Mesenchymal stem cell (in vitro differentiated cells and primary cell): ENCODE results near the gene TCF12.
"Not testable (repeated sequence)": the region's sequence is repeated elsewhere in the genome, so short reads cannot be mapped to it uniquely, and the experiment has no call there.

ENCODE experiments used
- DNase-seq: peaks from one replicate; pipeline ENCODE4 v3.0.0-alpha.2; 2013
- H2AFZ ChIP-seq: one replicate; pipeline ENCODE4 v1.6.1; 2013; ENCODE audit warnings: low read depth, mild to moderate bottlenecking, control low read depth, inconsistent platforms, low read length, moderate library complexity
- H2AK5ac ChIP-seq: 2 replicates; pipeline ENCODE4 v1.6.1; 2013; ENCODE audit warnings: low read length, moderate library complexity, mild to moderate bottlenecking, inconsistent platforms; ENCODE audit not compliant: severe bottlenecking
- H2BK120ac ChIP-seq: one replicate; pipeline ENCODE4 v1.6.1; 2013; ENCODE audit warnings: low read depth, mild to moderate bottlenecking, inconsistent platforms, low read length, moderate library complexity
- H2BK12ac ChIP-seq, 2 experiments: one replicate each; pipeline ENCODE4 v1.6.1; 2013; ENCODE audit warnings: inconsistent platforms in 2 of 2, low read length in 2 of 2, mild to moderate bottlenecking in 2 of 2, moderate library complexity in 2 of 2, control low read depth in 1 of 2
- H2BK15ac ChIP-seq: one replicate; pipeline ENCODE4 v1.6.1; 2013; ENCODE audit warnings: mild to moderate bottlenecking, low read depth, inconsistent platforms; ENCODE audit not compliant: poor library complexity, severe bottlenecking
- H2BK5ac ChIP-seq: 2 replicates; pipeline ENCODE4 v1.6.1; 2013; ENCODE audit warnings: low read depth, mild to moderate bottlenecking, low read length, control low read depth, inconsistent platforms; ENCODE audit not compliant: poor library complexity, severe bottlenecking
- H3K14ac ChIP-seq, 2 experiments: one replicate each; pipeline ENCODE4 v1.6.1; 2013; ENCODE audit warnings: inconsistent platforms in 2 of 2, low read length in 2 of 2, control low read depth in 1 of 2, mild to moderate bottlenecking in 1 of 2, moderate library complexity in 1 of 2
- H3K18ac ChIP-seq, 2 experiments: one replicate each; pipeline ENCODE4 v1.6.1; 2013; ENCODE audit warnings: inconsistent platforms in 2 of 2, low read length in 2 of 2, control low read depth in 1 of 2, low read depth in 1 of 2, mild to moderate bottlenecking in 1 of 2
- H3K23ac ChIP-seq, 2 experiments: one replicate each; pipeline ENCODE4 v1.6.1; 2013; ENCODE audit warnings: inconsistent platforms in 2 of 2, low read length in 2 of 2, mild to moderate bottlenecking in 2 of 2, moderate library complexity in 2 of 2, control low read depth in 1 of 2
- H3K27ac ChIP-seq: 2 replicates; pipeline ENCODE4 v1.5.1; 2013; ENCODE audit warnings: mild to moderate bottlenecking, moderate library complexity, low read length, control low read depth, inconsistent platforms; ENCODE audit not compliant: poor library complexity, severe bottlenecking
- H3K27me3 ChIP-seq, 2 experiments: 2 replicates each; pipeline versions ENCODE4 v1.6.1 to v1.7.0; 2013; ENCODE audit warnings: low read length in 2 of 2, mild to moderate bottlenecking in 2 of 2, moderate library complexity in 2 of 2, control low read depth in 1 of 2, inconsistent platforms in 1 of 2; ENCODE audit not compliant: control insufficient read depth in 1 of 2, insufficient read depth in 1 of 2
- H3K36me3 ChIP-seq, 2 experiments: 2 replicates each; pipeline versions ENCODE4 v1.6.1 to v1.7.0; 2013; ENCODE audit warnings: low read length in 2 of 2, control low read depth in 1 of 2, inconsistent platforms in 1 of 2, low read depth in 1 of 2, mild to moderate bottlenecking in 1 of 2; ENCODE audit not compliant: insufficient read depth in 2 of 2, control insufficient read depth in 1 of 2
- H3K4ac ChIP-seq, 2 experiments: one replicate each; pipeline ENCODE4 v1.6.1; 2013; ENCODE audit warnings: inconsistent platforms in 2 of 2, low read length in 2 of 2, mild to moderate bottlenecking in 2 of 2, moderate library complexity in 2 of 2, control low read depth in 1 of 2, low read depth in 1 of 2
- H3K4me1 ChIP-seq: 2 replicates; pipeline ENCODE4 v1.6.1; 2013; ENCODE audit warnings: low read depth, low read length, control low read depth; ENCODE audit not compliant: control insufficient read depth, insufficient read depth
- H3K4me2 ChIP-seq: 2 replicates; pipeline ENCODE4 v1.6.1; 2013; ENCODE audit warnings: low read length, mild to moderate bottlenecking, inconsistent platforms; ENCODE audit not compliant: poor library complexity, severe bottlenecking
- H3K4me3 ChIP-seq, 2 experiments: 2 replicates each; pipeline versions ENCODE4 v1.5.1 to v1.7.0; 2013; ENCODE audit warnings: low read length in 2 of 2, mild to moderate bottlenecking in 2 of 2, control low read depth in 1 of 2, low read depth in 1 of 2; ENCODE audit not compliant: insufficient read depth in 1 of 2
- H3K79me1 ChIP-seq: replicated peaks from 2 replicates; pipeline ENCODE4 v1.6.1; 2013; ENCODE audit warnings: mild to moderate bottlenecking, control low read depth, low read length, inconsistent platforms; ENCODE audit not compliant: poor library complexity, severe bottlenecking
- H3K9ac ChIP-seq: 2 replicates; pipeline ENCODE4 v1.7.0; 2013; ENCODE audit warnings: mild to moderate bottlenecking, low read length, moderate library complexity
- H3K9me3 ChIP-seq: 2 replicates; pipeline ENCODE4 v1.7.0; 2013; ENCODE audit warnings: mild to moderate bottlenecking, low read length; ENCODE audit not compliant: control insufficient read depth
- H4K8ac ChIP-seq: one replicate; pipeline ENCODE4 v1.6.1; 2013; ENCODE audit warnings: inconsistent platforms, mild to moderate bottlenecking, low read length, moderate library complexity
- H4K91ac ChIP-seq: one replicate; pipeline ENCODE4 v1.6.1; 2013; ENCODE audit warnings: mild to moderate bottlenecking, low read length, inconsistent platforms
- WGBS: methylation state at CpG from one replicate; pipeline ENCODE4 v1.1.7; 2013; ENCODE audit warnings: mixed read lengths; 5-methylcytosine and 5-hydroxymethylcytosine counted together

TCF12 gene

DNA sequence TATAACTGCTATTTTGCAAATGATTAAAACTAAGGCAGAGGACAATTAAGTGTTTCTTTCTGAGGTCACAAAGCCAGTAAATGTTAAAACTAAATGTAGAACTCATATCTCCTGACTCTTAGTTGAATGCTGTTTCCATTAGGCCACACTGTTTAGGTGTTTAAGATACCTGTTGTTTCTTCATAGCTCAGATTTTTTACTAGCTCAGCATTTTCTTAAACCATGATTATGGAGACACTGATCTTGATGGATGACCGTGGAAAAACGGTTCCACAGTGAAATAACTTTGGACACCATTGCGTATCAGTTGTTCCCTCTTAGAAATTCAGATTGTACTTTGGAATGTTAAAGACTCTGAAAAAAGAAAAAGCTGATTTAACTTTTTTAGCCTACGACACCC, 177.5 kb downstream of the TCF12 start:
- Histone ChIP-seq H4K8ac (no peak overlapping the region), H3K27ac (no peak overlapping the region), H3K4me1 (peaks cover 1% of the 10 kb centered on the region), H3K14ac (no peak overlapping the region), H3K9ac (no peak overlapping the region), H3K9me3 (no peaks in the 10 kb centered on the region), H3K36me3 (peaks cover 3 to 32% of the 10 kb centered on the region in 2 experiments), H2BK12ac (no peak overlapping the region), H3K27me3 (no peaks in the 10 kb centered on the region), H2BK15ac (no peak overlapping the region), H2AK5ac (no peak overlapping the region), H3K4me2 (no peak overlapping the region), H2BK5ac (no peak overlapping the region), H2AFZ (no peak overlapping the region), H3K18ac (no peak overlapping the region), H3K23ac (no peak overlapping the region), H4K91ac (no peak overlapping the region), H2BK120ac (no peak overlapping the region), H3K4me3 (no peak overlapping the region), H3K79me1 (peaks cover 9% of the 10 kb centered on the region), H3K4ac (no peak overlapping the region)
- no peak for DNase-seq
- WGBS, result 50% methylated on average over 2 of the region's 4 CpGs

DNA sequence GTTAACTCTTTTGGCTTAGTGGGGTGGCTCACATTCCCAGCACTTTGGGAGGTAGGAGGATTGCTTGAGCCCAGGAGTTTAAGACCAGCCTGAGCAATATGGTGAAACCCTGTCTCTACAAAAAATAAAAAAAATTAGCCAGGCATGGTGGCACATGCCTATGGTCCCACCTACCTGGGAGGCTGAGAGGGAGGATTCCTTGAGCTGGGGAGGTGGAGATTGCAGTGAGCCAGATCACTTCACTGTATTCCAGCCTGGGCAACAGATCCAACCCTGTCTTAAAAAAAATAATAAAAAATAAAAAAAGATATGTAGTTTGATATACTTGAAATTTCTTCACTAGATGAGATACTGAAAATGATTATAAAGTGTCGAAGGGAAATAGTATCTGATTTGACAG, 178.8 kb downstream of the TCF12 start:
- Histone ChIP-seq H3K27ac (no peak overlapping the region), H3K23ac (no peak overlapping the region), H2AK5ac (no peak overlapping the region), H4K8ac (no peak overlapping the region), H3K4ac (no peak overlapping the region), H4K91ac (no peak overlapping the region), H3K4me3 (no peak overlapping the region), H3K9me3 (no peaks in the 10 kb centered on the region), H3K4me1 (peaks cover 3% of the 10 kb centered on the region), H3K27me3 (no peaks in the 10 kb centered on the region), H3K4me2 (no peak overlapping the region), H2BK15ac (no peak overlapping the region), H3K79me1 (peaks cover 11% of the 10 kb centered on the region), H3K9ac (no peak overlapping the region), H2AFZ (no peak overlapping the region), H2BK12ac (no peak overlapping the region), H3K18ac (no peak overlapping the region), H3K14ac (no peak overlapping the region), H2BK120ac (no peak overlapping the region), H3K36me3 (peaks cover 7 to 23% of the 10 kb centered on the region in 2 experiments), H2BK5ac (no peak overlapping the region)
- WGBS, result 100% methylated on average over 1 of the region's 1 CpG
- DNase-seq, result no peak

DNA sequence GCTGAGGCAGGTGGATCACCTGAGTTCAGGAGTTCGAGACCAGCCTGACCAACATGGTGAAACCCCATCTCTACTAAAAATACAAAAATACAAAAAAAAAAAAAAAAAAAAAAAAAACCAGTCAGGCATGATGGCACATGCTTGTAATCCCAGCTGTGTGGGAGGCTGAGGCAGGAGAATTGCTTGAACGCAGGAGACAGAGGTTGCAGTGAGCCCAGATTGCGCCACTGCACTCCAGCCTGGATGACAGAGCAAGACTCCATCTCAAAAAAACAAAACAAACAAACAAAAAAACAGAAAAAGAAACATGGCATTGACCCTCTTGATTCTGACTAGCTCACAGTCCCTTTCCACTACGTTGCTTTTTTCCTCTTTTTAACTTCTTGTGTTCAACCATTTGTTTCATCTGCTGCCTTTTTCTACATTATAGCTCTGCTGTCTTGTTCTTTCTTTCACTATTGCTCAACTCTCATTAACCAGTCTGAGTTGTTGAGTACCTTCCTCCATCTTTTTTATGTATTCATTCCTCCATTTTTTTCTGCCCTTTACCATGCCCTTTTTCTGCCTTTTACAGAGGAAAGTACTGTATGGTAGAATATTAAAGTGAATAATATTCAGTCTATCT, 179.6 kb downstream of the TCF12 start:
- Histone ChIP-seq H3K79me1 (peaks cover 12% of the 10 kb centered on the region), H3K36me3 (peaks cover 7 to 16% of the 10 kb centered on the region in 2 experiments), H3K9ac (peak overlapping the region; percentile 69), H3K4me3 (peak overlapping the region in 1 of 2 experiments; percentile 25)
- H3K4me2 ChIP-seq, H3K14ac ChIP-seq, H3K4me1 ChIP-seq, H3K27ac ChIP-seq, H2BK12ac ChIP-seq, H3K9me3 ChIP-seq, H3K4ac ChIP-seq, H3K27me3 ChIP-seq, H4K8ac ChIP-seq, H3K23ac ChIP-seq, H2BK120ac ChIP-seq, H2BK5ac ChIP-seq, H2BK15ac ChIP-seq, H2AK5ac ChIP-seq, H3K18ac ChIP-seq, DNase-seq, H2AFZ ChIP-seq, H4K91ac ChIP-seq: not testable (repeated sequence)
- WGBS, result 90% methylated on average over 3 of the region's 4 CpGs

DNA sequence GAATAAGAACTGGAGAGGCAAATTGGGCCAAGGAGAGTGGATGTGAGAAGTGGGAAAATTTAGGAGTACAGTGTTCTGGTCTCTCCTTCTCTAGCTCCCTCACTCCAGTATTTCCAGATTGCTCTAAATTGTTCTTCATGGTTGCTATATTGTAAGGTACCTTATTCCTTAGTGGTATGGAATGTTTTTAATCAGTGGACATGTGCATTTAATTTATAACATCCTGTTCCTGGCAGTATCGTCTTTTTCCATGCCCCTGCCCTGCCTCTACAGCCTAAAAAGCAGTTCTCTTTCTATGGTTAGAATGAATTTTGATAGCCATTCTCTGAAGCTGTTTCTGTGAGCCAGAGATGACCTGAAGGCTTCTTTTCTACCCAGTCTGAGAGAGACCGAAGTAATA, 180.5 kb downstream of the TCF12 start:
- Histone ChIP-seq H2BK120ac (no peak overlapping the region), H3K23ac (no peak overlapping the region), H2BK5ac (no peak overlapping the region), H4K91ac (no peak overlapping the region), H3K9me3 (no peaks in the 10 kb centered on the region), H3K9ac (no peak overlapping the region), H3K4me1 (peaks cover 3% of the 10 kb centered on the region), H2AK5ac (no peak overlapping the region), H3K14ac (no peak overlapping the region), H2BK15ac (no peak overlapping the region), H2AFZ (no peak overlapping the region), H3K4me2 (no peak overlapping the region), H3K4ac (no peak overlapping the region), H3K18ac (no peak overlapping the region), H3K79me1 (peaks cover 10% of the 10 kb centered on the region), H4K8ac (no peak overlapping the region), H3K27ac (no peak overlapping the region), H3K27me3 (no peaks in the 10 kb centered on the region), H2BK12ac (no peak overlapping the region), H3K36me3 (peaks cover 5 to 8% of the 10 kb centered on the region in 2 experiments), H3K4me3 (no peak overlapping the region)
- no peak for DNase-seq
- no CpG with 5 or more reads among the region's 2 CpGs for WGBS
